ENCODE measurements around the gene SLC1A7. TPM values are rescaled to one million over a fixed set of nuclear protein-coding genes. Genes with fewer than 3 reads are reported as not detected.

Gene SLC1A7
- polyA plus RNA-seq, 1 donor from 2014 or later = not detected

- Histone ChIP-seq H2AFZ (ENCODE audit: low read depth, low read length) (no peak overlapping the region), H3K9me2 (ENCODE audit: insufficient read depth, low read length) (no peaks in the 10 kb centered on the region), H4K20me1 (ENCODE audit: insufficient read depth) (no peaks in the 10 kb centered on the region), H3K4me2 (ENCODE audit: low read length) (no peak overlapping the region), H3K9ac (ENCODE audit: low read length) (no peak overlapping the region), H3K27me3 (ENCODE audit: insufficient read depth, low read depth, low read length) (no peaks in the 10 kb centered on the region), H3K4me3 (ENCODE audit: low read length) (no peak overlapping the region), H3K36me3 (ENCODE audit: insufficient read depth, low read length) (no peaks in the 10 kb centered on the region), H3K9me3 (ENCODE audit: low read length) (no peaks in the 10 kb centered on the region), H3K79me2 (replicated peaks; ENCODE audit: insufficient read depth, low read length) (no peaks in the 10 kb centered on the region), H3F3A (ENCODE audit: insufficient read depth, low read length, poor library complexity, severe bottlenecking) (no peaks in the 10 kb centered on the region), H3K27ac (ENCODE audit: low read length) (no peak overlapping the region)
- no peak for TF ChIP-seq RAD21 (conservative IDR thresholded peaks at IDR 0.05)
- no peak for TF ChIP-seq EP300 (conservative IDR thresholded peaks at IDR 0.05; ENCODE audit: poor library complexity, severe bottlenecking)
- TF ChIP-seq REST (IDR thresholded peaks at IDR 0.05; ENCODE audit: borderline replicate concordance) = no peak
- TF ChIP-seq EZH2 (IDR thresholded peaks at IDR 0.05; ENCODE audit: borderline replicate concordance, insufficient read depth, low read length, poor library complexity, severe bottlenecking) = no peak
- no peak for TF ChIP-seq MXI1 (conservative IDR thresholded peaks at IDR 0.05; ENCODE audit: poor library complexity, severe bottlenecking)
- TF ChIP-seq SMC3 (conservative IDR thresholded peaks at IDR 0.05; ENCODE audit: poor library complexity) = no peak
- TF ChIP-seq CTCF (IDR thresholded peaks at IDR 0.05; ENCODE audit: poor library complexity, severe bottlenecking) = no peak
- no peak for TF ChIP-seq TAF1 (IDR thresholded peaks at IDR 0.05; ENCODE audit: low read depth)
- no peak for TF ChIP-seq POLR2AphosphoS5 (IDR thresholded peaks at IDR 0.05)
Measured at GRCh38 chr1:53110370-53111072, 31.9 kb downstream of the SLC1A7 start.

DNA sequence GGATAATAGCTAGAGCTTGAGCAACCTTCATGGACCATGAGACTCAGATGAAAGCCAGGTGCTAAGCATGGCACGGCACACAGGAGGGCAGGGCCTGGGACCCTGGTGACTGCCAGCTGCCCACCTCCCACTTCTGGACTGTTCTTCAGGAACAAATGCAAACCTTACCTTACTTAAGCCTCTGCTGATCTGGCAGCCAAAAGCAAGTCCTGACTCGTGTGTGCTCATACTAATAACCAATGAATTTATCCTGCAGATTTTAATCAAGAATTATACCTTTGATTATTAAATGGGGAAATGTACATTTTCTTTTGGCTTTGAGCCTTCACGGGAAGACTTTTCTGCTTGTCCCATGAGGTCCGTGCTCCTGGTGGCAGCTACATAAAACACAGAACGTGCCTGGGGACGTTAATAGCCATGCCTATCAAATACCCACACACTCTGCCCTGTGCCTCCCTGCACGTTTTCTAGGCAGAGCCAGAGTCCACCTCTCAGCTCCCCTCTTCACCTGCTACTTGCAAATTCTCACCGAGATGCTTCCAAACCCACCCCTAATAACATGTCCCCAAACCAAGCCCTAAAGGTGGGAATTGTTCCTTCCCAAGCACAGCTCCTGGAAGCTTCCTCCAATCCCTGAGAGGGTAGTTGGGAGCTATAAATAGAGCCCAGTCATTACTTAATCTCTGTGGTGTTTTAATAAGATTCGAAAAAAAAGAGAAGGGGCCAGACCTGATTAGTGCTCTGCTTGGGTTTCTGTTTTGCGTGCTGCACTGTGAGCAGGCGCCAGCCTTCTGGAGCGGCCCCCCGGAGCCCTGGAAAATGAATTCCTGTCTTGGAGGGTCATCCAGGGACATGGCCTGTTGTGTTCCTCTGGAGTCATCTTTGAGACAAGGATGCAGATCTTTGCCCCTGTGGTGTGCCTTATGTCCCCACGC, 33.5 kb downstream of the SLC1A7 start:
- Histone ChIP-seq H3F3A (ENCODE audit: insufficient read depth, low read length, poor library complexity, severe bottlenecking) (no peaks in the 10 kb centered on the region), H4K20me1 (ENCODE audit: insufficient read depth) (no peaks in the 10 kb centered on the region), H3K9ac (ENCODE audit: low read length) (no peak overlapping the region), H3K36me3 (ENCODE audit: insufficient read depth, low read length) (no peaks in the 10 kb centered on the region), H2AFZ (ENCODE audit: low read depth, low read length) (no peak overlapping the region), H3K4me2 (ENCODE audit: low read length) (no peak overlapping the region), H3K27me3 (ENCODE audit: insufficient read depth, low read depth, low read length) (no peaks in the 10 kb centered on the region), H3K9me2 (ENCODE audit: insufficient read depth, low read length) (no peaks in the 10 kb centered on the region), H3K4me3 (ENCODE audit: low read length) (no peak overlapping the region), H3K9me3 (ENCODE audit: low read length) (no peaks in the 10 kb centered on the region), H3K79me2 (replicated peaks; ENCODE audit: insufficient read depth, low read length) (no peaks in the 10 kb centered on the region), H3K27ac (ENCODE audit: low read length) (no peak overlapping the region)
- no peak for TF ChIP-seq RAD21 (conservative IDR thresholded peaks at IDR 0.05)
- TF ChIP-seq SMC3 (conservative IDR thresholded peaks at IDR 0.05; ENCODE audit: poor library complexity) = no peak
- no peak for TF ChIP-seq MXI1 (conservative IDR thresholded peaks at IDR 0.05; ENCODE audit: poor library complexity, severe bottlenecking)
- TF ChIP-seq CTCF (IDR thresholded peaks at IDR 0.05; ENCODE audit: poor library complexity, severe bottlenecking) = no peak
- TF ChIP-seq POLR2AphosphoS5 (IDR thresholded peaks at IDR 0.05) = no peak
- no peak for TF ChIP-seq EP300 (conservative IDR thresholded peaks at IDR 0.05; ENCODE audit: poor library complexity, severe bottlenecking)
- TF ChIP-seq REST (IDR thresholded peaks at IDR 0.05; ENCODE audit: borderline replicate concordance) = no peak
- TF ChIP-seq TAF1 (IDR thresholded peaks at IDR 0.05; ENCODE audit: low read depth) = no peak
- no peak for TF ChIP-seq EZH2 (IDR thresholded peaks at IDR 0.05; ENCODE audit: borderline replicate concordance, insufficient read depth, low read length, poor library complexity, severe bottlenecking)
